ENCODE results near the gene OXSR1. TPM values are rescaled to one million over a fixed set of nuclear protein-coding genes. Genes with fewer than 3 reads are reported as not detected.

Gene OXSR1
- total and polyA plus RNA-seq, 2 of the 13 experiments (the other 11 are each of a cell fraction or from before 2014, with no cell fraction given), result 27.4 to 32.6 TPM

- H3K4me3 ChIP-seq (replicated peaks in 1 of 3; ENCODE audit: insufficient read depth in 1 of 3, low read depth in 2 of 3, low read length in 3 of 3), result no peak overlapping the region
- peaks cover 5 to 27% of the 10 kb centered on the region in 2 experiments; a peak in 4 of 5 replicates for H3K27me3 ChIP-seq (ENCODE audit: control insufficient read depth in 1 of 2, insufficient read depth in 2 of 2, low read length in 2 of 2)
- H3K36me3 ChIP-seq (replicated peaks in 1 of 2; ENCODE audit: control insufficient read depth in 1 of 2, insufficient read depth in 2 of 2, low read length in 2 of 2), result peaks cover 0 to 10% of the 10 kb centered on the region in 2 experiments; a peak in 2 of 5 replicates
- intact Hi-C loops (cut with micrococcal nuclease; ENCODE audit: unreplicated experiment), result loop anchor here (2.0 kb wide), 1 partner anchor 17 kb away; no protein-coding TSS in a partner anchor
- H3K9ac ChIP-seq (ENCODE audit: insufficient read depth, low read depth, low read length), result no peak overlapping the region
- BruUV-seq (replicated peaks), result no TSS peak
- H3K79me2 ChIP-seq (ENCODE audit: insufficient read depth, low read length), result no peaks in the 10 kb centered on the region
- POLR2A ChIA-PET, result interaction anchor here (3.3 to 8.0 kb wide), 3 partner anchors 15 to 49 kb away, joined by 25 to 87 read pairs (median 64); partner anchors contain the start of genes ACAA1, MYD88 and OXSR1
- H3K4me1 ChIP-seq (ENCODE audit: insufficient read depth, low read length), result 0 out of 2 replicates have a peak, but pooled peaks cover 5% of the 10 kb centered on the region
- DNase-seq (ENCODE audit: low spot score) (no peak), ATAC-seq (peak; percentile 0), FAIRE-seq (no peak)
- TF ChIP-seq, protein P1, sequence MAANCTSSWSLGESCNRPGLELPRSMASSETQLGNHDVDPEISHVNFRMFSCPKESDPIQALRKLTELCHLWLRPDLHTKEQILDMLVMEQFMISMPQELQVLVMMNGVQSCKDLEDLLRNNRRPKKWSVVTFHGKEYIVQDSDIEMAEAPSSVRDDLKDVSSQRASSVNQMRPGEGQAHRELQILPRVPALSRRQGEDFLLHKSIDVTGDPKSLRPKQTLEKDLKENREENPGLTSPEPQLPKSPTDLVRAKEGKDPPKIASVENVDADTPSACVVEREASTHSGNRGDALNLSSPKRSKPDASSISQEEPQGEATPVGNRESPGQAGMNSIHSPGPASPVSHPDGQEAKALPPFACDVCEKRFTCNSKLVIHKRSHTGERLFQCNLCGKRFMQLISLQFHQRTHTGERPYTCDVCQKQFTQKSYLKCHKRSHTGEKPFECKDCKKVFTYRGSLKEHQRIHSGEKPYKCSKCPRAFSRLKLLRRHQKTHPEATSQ (CRISPR knock-in tag; IDR thresholded peaks at IDR 0.05; ENCODE audit: borderline replicate concordance), result no peak
- 0 out of 2 replicates have a peak, but pooled peaks have one; percentile 15 for TF ChIP-seq MAX (IDR thresholded peaks at IDR 0.05)
- no peak for TF ChIP-seq ZC3H13 (CRISPR knock-in tag; IDR thresholded peaks at IDR 0.05)
- TF ChIP-seq SALL1 (CRISPR knock-in tag; IDR thresholded peaks at IDR 0.05), result 0 out of 2 replicates have a peak, but pooled peaks have one; percentile 22
- peak; percentile 57; the same call in 1 of the 2 replicates for TF ChIP-seq AKAP8 (CRISPR knock-in tag; IDR thresholded peaks at IDR 0.05)
- TF ChIP-seq MBD4 (IDR thresholded peaks at IDR 0.05; ENCODE audit: borderline replicate concordance, low read length), result peak; percentile 44; the same call in 1 of the 2 replicates
- TF ChIP-seq NFIC (IDR thresholded peaks at IDR 0.05; ENCODE audit: low read length), result 0 out of 2 replicates have a peak, but pooled peaks have one; percentile 31
- TF ChIP-seq ZNF451 (CRISPR knock-in tag; IDR thresholded peaks at IDR 0.05), result no peak
- no peak overlapping the region for H2AFZ ChIP-seq (ENCODE audit: low read length)
- in situ Hi-C loops (cut with HindIII; ENCODE audit: extremely low pct_ligation_motif_present, low pct_unique_long_range_greater_than_20kb), result loop anchor here (10.0 kb wide), 1 partner anchor 159 kb away; no protein-coding TSS in a partner anchor
- 31% methylated on average over 9 of the region's 9 CpGs for WGBS (ENCODE audit: low lambda C conversion rate)
- no peak overlapping the region for H3K27ac ChIP-seq (ENCODE audit: extremely low read length, insufficient read depth, low read length)
- CTCF ChIA-PET (ENCODE audit: low intra/inter-chr PET ratio, low total read pairs), result no interaction called here
- no peaks in the 10 kb centered on the region for H3K9me3 ChIP-seq (ENCODE audit: low read length)
- peaks cover 7% of the 10 kb centered on the region; the same call in 1 of the 2 replicates for H4K20me1 ChIP-seq (ENCODE audit: insufficient read depth, low read length)
- H3K4me2 ChIP-seq (ENCODE audit: low read depth, low read length), result no peak overlapping the region
Observed at GRCh38 chr3:38115645-38116427, 49.5 kb upstream of the OXSR1 start.
